ENCODE measurements around the gene KDM5C. TPM values are rescaled to one million over a fixed set of nuclear protein-coding genes. Genes with fewer than 3 reads are reported as not detected.

Gene KDM5C
- polyA plus RNA-seq, 1 donor from 2014 or later = 67.8 TPM

DNA sequence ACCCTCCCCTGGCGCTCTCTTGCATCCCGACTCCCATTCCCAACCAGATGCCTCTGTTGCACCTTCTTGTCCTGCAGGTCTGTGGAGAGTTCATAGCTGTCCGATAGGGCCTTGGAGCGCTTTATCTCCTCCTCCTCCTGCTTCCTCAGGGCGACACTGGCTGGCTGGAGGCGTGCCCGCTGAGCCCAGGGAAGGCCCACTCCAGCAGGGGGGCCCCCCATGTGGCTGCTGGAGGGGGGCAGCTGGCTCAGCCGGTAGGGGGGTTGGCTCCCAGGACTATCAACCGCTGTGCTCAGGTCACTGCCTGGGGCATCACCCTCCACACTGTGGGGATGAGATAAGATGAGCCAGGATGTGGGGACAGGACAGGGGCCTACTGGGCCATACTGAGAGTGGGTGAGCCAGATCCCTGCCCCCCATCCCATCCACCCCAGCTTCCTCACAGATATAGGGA lies 30.8 kb upstream of the KDM5C start:
- Histone ChIP-seq H3K36me3 (ENCODE audit: insufficient read depth, low read length) (no peaks in the 10 kb centered on the region), H3K27ac (ENCODE audit: low read length) (no peak overlapping the region), H3K4me3 (ENCODE audit: low read length) (no peak overlapping the region), H2AFZ (ENCODE audit: low read depth, low read length) (no peak overlapping the region), H3K9me2 (ENCODE audit: insufficient read depth, low read length) (no peaks in the 10 kb centered on the region), H3K9me3 (ENCODE audit: low read length) (no peaks in the 10 kb centered on the region), H3K27me3 (ENCODE audit: insufficient read depth, low read depth, low read length) (no peaks in the 10 kb centered on the region), H3K79me2 (replicated peaks; ENCODE audit: insufficient read depth, low read length) (no peaks in the 10 kb centered on the region), H3F3A (ENCODE audit: insufficient read depth, low read length, poor library complexity, severe bottlenecking) (no peaks in the 10 kb centered on the region), H4K20me1 (ENCODE audit: insufficient read depth) (no peaks in the 10 kb centered on the region), H3K4me2 (ENCODE audit: low read length) (no peak overlapping the region), H3K9ac (ENCODE audit: low read length) (no peak overlapping the region)
- TF ChIP-seq SMC3 (conservative IDR thresholded peaks at IDR 0.05; ENCODE audit: poor library complexity) (no peak), TAF1 (IDR thresholded peaks at IDR 0.05; ENCODE audit: low read depth) (no peak), MXI1 (conservative IDR thresholded peaks at IDR 0.05; ENCODE audit: poor library complexity, severe bottlenecking) (no peak), EZH2 (IDR thresholded peaks at IDR 0.05; ENCODE audit: borderline replicate concordance, insufficient read depth, low read length, poor library complexity, severe bottlenecking) (no peak), POLR2AphosphoS5 (IDR thresholded peaks at IDR 0.05) (no peak), RAD21 (conservative IDR thresholded peaks at IDR 0.05) (no peak), EP300 (conservative IDR thresholded peaks at IDR 0.05; ENCODE audit: poor library complexity, severe bottlenecking) (no peak)
- TF ChIP-seq, protein P1, sequence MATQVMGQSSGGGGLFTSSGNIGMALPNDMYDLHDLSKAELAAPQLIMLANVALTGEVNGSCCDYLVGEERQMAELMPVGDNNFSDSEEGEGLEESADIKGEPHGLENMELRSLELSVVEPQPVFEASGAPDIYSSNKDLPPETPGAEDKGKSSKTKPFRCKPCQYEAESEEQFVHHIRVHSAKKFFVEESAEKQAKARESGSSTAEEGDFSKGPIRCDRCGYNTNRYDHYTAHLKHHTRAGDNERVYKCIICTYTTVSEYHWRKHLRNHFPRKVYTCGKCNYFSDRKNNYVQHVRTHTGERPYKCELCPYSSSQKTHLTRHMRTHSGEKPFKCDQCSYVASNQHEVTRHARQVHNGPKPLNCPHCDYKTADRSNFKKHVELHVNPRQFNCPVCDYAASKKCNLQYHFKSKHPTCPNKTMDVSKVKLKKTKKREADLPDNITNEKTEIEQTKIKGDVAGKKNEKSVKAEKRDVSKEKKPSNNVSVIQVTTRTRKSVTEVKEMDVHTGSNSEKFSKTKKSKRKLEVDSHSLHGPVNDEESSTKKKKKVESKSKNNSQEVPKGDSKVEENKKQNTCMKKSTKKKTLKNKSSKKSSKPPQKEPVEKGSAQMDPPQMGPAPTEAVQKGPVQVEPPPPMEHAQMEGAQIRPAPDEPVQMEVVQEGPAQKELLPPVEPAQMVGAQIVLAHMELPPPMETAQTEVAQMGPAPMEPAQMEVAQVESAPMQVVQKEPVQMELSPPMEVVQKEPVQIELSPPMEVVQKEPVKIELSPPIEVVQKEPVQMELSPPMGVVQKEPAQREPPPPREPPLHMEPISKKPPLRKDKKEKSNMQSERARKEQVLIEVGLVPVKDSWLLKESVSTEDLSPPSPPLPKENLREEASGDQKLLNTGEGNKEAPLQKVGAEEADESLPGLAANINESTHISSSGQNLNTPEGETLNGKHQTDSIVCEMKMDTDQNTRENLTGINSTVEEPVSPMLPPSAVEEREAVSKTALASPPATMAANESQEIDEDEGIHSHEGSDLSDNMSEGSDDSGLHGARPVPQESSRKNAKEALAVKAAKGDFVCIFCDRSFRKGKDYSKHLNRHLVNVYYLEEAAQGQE (IDR thresholded peaks at IDR 0.05; ENCODE audit: borderline replicate concordance) = no peak

DNA sequence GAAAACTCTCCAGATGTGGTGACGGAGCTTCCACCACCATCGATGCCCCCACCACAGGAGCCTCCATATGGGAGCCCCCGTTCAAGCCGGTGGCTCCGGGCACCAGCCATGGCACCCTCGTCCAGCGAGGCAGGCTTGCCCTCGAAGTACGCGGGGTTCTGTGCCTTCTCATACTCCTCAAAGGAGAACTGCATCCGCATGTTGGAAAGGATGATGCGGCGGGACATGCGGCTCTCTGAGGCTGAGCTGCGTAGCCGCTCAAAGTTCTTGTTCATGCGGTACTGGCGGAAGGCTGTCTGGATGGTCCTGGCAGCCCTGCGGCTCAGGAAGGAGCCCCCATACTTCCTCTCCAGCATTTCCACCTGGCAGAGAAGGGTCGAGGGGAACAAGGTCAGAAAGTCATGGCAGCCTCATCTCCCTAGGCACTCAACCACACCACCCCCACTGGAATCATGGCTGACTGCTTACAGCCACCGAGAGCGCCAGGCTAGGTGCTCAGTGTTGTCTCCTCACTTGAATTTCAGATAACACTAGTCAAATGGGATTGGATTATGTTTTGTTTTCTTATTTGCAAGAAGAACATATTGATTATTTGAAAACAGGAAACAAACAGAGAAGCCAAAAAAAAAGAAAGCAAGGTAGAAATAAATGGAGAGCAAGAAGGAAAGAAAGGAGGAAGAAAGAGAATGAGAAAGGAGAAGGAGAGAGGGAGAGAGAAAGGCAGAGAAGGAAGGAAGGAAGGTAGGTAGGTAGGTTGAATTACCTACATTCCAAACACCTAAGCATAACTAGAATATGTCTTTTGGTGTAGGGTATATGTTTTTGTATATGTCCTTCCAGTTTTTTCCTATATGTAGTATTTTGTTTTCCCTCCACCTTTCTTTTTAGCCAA lies 29.8 kb upstream of the KDM5C start:
- Histone ChIP-seq H3K9ac (ENCODE audit: low read length) (no peak overlapping the region), H3K4me2 (ENCODE audit: low read length) (no peak overlapping the region), H3F3A (ENCODE audit: insufficient read depth, low read length, poor library complexity, severe bottlenecking) (no peaks in the 10 kb centered on the region), H3K27me3 (ENCODE audit: insufficient read depth, low read depth, low read length) (no peaks in the 10 kb centered on the region), H4K20me1 (ENCODE audit: insufficient read depth) (no peaks in the 10 kb centered on the region), H2AFZ (ENCODE audit: low read depth, low read length) (no peak overlapping the region), H3K27ac (ENCODE audit: low read length) (no peak overlapping the region), H3K9me2 (ENCODE audit: insufficient read depth, low read length) (no peaks in the 10 kb centered on the region), H3K79me2 (replicated peaks; ENCODE audit: insufficient read depth, low read length) (no peaks in the 10 kb centered on the region), H3K4me3 (ENCODE audit: low read length) (no peak overlapping the region), H3K36me3 (ENCODE audit: insufficient read depth, low read length) (no peaks in the 10 kb centered on the region), H3K9me3 (ENCODE audit: low read length) (no peaks in the 10 kb centered on the region)
- TF ChIP-seq TAF1 (IDR thresholded peaks at IDR 0.05; ENCODE audit: low read depth) = no peak
- TF ChIP-seq, protein P2, sequence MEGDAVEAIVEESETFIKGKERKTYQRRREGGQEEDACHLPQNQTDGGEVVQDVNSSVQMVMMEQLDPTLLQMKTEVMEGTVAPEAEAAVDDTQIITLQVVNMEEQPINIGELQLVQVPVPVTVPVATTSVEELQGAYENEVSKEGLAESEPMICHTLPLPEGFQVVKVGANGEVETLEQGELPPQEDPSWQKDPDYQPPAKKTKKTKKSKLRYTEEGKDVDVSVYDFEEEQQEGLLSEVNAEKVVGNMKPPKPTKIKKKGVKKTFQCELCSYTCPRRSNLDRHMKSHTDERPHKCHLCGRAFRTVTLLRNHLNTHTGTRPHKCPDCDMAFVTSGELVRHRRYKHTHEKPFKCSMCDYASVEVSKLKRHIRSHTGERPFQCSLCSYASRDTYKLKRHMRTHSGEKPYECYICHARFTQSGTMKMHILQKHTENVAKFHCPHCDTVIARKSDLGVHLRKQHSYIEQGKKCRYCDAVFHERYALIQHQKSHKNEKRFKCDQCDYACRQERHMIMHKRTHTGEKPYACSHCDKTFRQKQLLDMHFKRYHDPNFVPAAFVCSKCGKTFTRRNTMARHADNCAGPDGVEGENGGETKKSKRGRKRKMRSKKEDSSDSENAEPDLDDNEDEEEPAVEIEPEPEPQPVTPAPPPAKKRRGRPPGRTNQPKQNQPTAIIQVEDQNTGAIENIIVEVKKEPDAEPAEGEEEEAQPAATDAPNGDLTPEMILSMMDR (IDR thresholded peaks at IDR 0.05; ENCODE audit: poor library complexity, severe bottlenecking) = no peak
- TF ChIP-seq, protein P1 (IDR thresholded peaks at IDR 0.05; ENCODE audit: borderline replicate concordance) = no peak
- TF ChIP-seq EZH2 (IDR thresholded peaks at IDR 0.05; ENCODE audit: borderline replicate concordance, insufficient read depth, low read length, poor library complexity, severe bottlenecking) = no peak
- no peak for TF ChIP-seq EP300 (conservative IDR thresholded peaks at IDR 0.05; ENCODE audit: poor library complexity, severe bottlenecking)
- no peak for TF ChIP-seq POLR2AphosphoS5 (IDR thresholded peaks at IDR 0.05)
- no peak for TF ChIP-seq RAD21 (conservative IDR thresholded peaks at IDR 0.05)
- TF ChIP-seq SMC3 (conservative IDR thresholded peaks at IDR 0.05; ENCODE audit: poor library complexity) = no peak
- no peak for TF ChIP-seq MXI1 (conservative IDR thresholded peaks at IDR 0.05; ENCODE audit: poor library complexity, severe bottlenecking)

All from neural cell (in vitro differentiated cells).